GM21526 (cell line): ENCODE results near the gene OR4C16.

Experiments
- ATAC-seq: cut with Tn5 transposase; IDR thresholded peaks from one replicate; pipeline ENCODE4 v1.9.1; 2021; ENCODE audit warnings: moderate library complexity; ENCODE audit not compliant: unreplicated experiment, low FRiP score

Gene OR4C16, protein sequence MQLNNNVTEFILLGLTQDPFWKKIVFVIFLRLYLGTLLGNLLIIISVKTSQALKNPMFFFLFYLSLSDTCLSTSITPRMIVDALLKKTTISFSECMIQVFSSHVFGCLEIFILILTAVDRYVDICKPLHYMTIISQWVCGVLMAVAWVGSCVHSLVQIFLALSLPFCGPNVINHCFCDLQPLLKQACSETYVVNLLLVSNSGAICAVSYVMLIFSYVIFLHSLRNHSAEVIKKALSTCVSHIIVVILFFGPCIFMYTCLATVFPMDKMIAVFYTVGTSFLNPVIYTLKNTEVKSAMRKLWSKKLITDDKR

DNA sequence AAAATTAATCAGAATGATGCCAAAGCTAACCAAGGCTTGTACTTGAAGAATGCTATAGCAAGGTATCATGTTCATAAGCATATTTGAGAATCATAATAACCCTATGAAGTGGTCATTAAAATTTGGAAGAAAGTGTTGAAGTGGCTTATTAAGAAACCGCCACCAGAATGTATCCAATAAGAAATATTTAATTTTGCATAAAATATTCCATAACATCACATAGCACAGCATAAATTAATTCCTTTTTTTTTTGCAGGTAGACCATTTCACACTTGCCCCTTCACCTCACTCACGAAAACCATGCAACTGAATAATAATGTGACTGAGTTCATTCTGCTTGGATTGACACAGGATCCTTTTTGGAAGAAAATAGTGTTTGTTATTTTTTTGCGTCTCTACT, at the start of gene OR4C16:
Gene OR4C16, plus strand, starts transcription at position 301 of the 400 bp plus-strand sequence. Its CDS starts 0 bp downstream, at position 301.
- ATAC-seq: no peak

DNA sequence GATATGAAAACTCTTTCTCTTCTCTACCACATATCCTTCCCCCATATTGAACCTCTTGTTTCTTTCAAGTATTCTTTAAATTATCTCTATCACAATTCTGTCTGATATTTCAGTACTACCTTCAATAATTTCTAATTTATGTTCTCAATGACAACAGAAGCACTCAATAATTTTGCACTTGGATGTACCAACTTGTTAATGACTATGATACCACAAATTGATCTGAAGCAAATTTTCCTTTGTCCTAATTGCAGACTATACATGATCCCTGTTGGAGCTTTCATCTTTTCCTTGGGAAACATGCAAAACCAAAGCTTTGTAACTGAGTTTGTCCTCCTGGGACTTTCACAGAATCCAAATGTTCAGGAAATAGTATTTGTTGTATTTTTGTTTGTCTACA, 17.8 kb upstream of the OR4C16 start, which contains the start of gene OR4C15:
Gene OR4C15, plus strand, starts transcription at position 301 of the 400 bp plus-strand sequence. Its CDS starts 0 bp downstream, at position 301.
- no peak for ATAC-seq

DNA sequence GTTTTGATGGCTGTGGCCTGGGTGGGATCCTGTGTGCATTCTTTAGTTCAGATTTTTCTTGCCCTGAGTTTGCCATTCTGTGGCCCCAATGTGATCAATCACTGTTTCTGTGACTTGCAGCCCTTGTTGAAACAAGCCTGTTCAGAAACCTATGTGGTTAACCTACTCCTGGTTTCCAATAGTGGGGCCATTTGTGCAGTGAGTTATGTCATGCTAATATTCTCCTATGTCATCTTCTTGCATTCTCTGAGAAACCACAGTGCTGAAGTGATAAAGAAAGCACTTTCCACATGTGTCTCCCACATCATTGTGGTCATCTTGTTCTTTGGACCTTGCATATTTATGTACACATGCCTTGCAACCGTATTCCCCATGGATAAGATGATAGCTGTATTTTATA, 620 bp downstream of the OR4C16 start:
- ATAC-seq: no peak

DNA sequence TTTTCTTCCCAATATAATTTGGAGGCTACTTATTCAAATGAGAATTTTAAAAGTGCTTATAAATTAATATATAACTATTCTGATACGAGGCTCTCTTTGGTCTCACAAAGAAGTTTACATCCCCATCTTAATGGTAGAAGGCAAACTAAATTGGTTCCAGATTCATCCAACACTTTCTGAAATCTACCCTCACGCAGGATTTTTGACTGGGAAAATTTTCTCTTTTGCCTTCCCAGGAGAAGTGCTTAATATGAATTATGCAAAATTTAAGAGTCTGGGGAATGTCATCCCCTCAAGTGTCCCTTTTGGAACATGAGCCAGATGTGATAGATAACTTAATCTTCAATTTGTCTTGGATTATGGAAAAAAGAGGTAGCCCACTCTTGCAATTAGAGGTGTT, 35.6 kb downstream of the OR4C16 start, which contains the start of gene OR4C11:
Gene OR4C11, minus strand, starts transcription at position 101 of the 400 bp plus-strand sequence. CDS start 3,272 bp downstream, outside the sequence.
- no peak for ATAC-seq
